PC-3 (cell line): Measurements from ENCODE around the gene HID1.

Experiments used
- CTCF ChIP-seq: fragments of 300-600 bp; sonication (generic); conservative IDR thresholded peaks from 2 replicates; pipeline ENCODE4 v1.5.1; 2017; ENCODE audit warnings: antibody characterized with exemption, low read depth, mild to moderate bottlenecking, low read length
- EZH2 ChIP-seq: fragments of 300-600 bp; sonication (generic); IDR thresholded peaks from one replicate; pipeline ENCODE4 v1.6.1; 2017; ENCODE audit warnings: antibody characterized with exemption, mild to moderate bottlenecking, low read length; ENCODE audit not compliant: unreplicated experiment

- TF ChIP-seq EZH2 (no peak), CTCF (no peak)
These were observed 33.0 kb downstream of the HID1 start for GRCh38 chr17:74939534-74939933.
